Heart left ventricle (tissue), 16 donors: ENCODE data around the gene DIS3L2. TPM values are rescaled to one million over a fixed set of nuclear protein-coding genes. Genes with fewer than 3 reads are reported as not detected.

Experiments used
- ATAC-seq, 4 donors: fragments of 200-7000 bp; cut with Tn5 transposase; one replicate each; pipeline ENCODE4 v1.9.1; 2020 to 2022; ENCODE audit warnings: moderate library complexity in 4 of 4, mild to moderate bottlenecking in 3 of 4, moderate number of reproducible peaks in 1 of 4
- DNase-seq, 5 donors: peaks; one replicate each; pipeline ENCODE4 v3.0.0-alpha.2; 2020
- H3K27ac ChIP-seq, 12 donors: fragments of 200-600 bp; sonication (generic) in 4 of 12; one replicate each; pipeline versions ENCODE4 v1.5.0 to v1.8.0; 2016 to 2022; ENCODE audit warnings: mild to moderate bottlenecking in 2 of 12
- H3K27me3 ChIP-seq, 9 donors: fragments of 200-600 bp; sonication (generic) in 2 of 9; one replicate each; pipeline versions ENCODE4 v1.5.1 to v1.8.0; 2016 to 2022; ENCODE audit warnings: mild to moderate bottlenecking in 3 of 9
- H3K36me3 ChIP-seq, 9 donors: fragments of 200-600 bp; sonication (generic) in 2 of 9; one replicate each; pipeline versions ENCODE4 v1.5.0 to v1.8.0; 2018 to 2022; ENCODE audit warnings: mild to moderate bottlenecking in 2 of 9
- H3K4me1 ChIP-seq, 12 donors: fragments of 200-600 bp; sonication (generic) in 4 of 12; one replicate each; pipeline versions ENCODE4 v1.5.0 to v1.8.0; 2016 to 2022; ENCODE audit warnings: mild to moderate bottlenecking in 3 of 12
- H3K4me3 ChIP-seq, 12 donors: fragments of 200-600 bp; sonication (generic) in 4 of 12; one replicate each; pipeline versions ENCODE4 v1.5.0 to v1.8.0; 2017 to 2022; ENCODE audit warnings: mild to moderate bottlenecking in 9 of 12, moderate library complexity in 4 of 12
- H3K9me3 ChIP-seq, 12 donors: fragments of 200-600 bp; sonication (generic) in 4 of 12; one replicate each; pipeline versions ENCODE4 v1.5.0 to v1.8.0; 2016 to 2022; ENCODE audit warnings: mild to moderate bottlenecking in 1 of 12
- POLR2A ChIP-seq, 2 donors: fragments of 450-650 bp; IDR thresholded peaks; one replicate each; pipeline ENCODE4 v1.6.1; 2017; ENCODE audit warnings: antibody characterized with exemption in 2 of 2, mild to moderate bottlenecking in 2 of 2, moderate library complexity in 2 of 2
- WGBS, 4 donors: extraction: QIAGEN DNeasy Blood & Tissue Kit in 2 of 4; methylation state at CpG; one replicate each; pipeline versions ENCODE4 v1.1.5 to v1.1.7; 2013 to 2018; 5-methylcytosine and 5-hydroxymethylcytosine counted together
- intact Hi-C, 10 donors: fragments of 100-400 bp; cut with DNase I; formaldehyde crosslinking; loops; one replicate each; pipeline versions ENCODE4 v1.11.1 to v1.14.2; 2022
- polyA plus RNA-seq, 2 donors: library from polyadenylated mRNA; stranded (reverse); fragments of 200-250 nt; gene quantifications; one replicate each; pipeline ENCODE4 v1.2.3, GENCODE V29; 2013
- total RNA-seq, 9 donors: library from RNA; depleted of rRNA in 2 of 9; stranded (reverse); fragments of >200 nt in 2 of 9; fragmentation: NEBNext Ultra II Directional in 3 of 9; extraction: Animal tissue kit (Norgen Biotek cat#: 25700) in 3 of 9; gene quantifications; one replicate each; pipeline versions ENCODE4 v1.1.0 to v1.2.4, GENCODE V29; 2016 to 2023
- TF ChIP-seq, protein P1 (sequence below), 12 donors: fragments of 200-600 bp; sonication (generic) in 4 of 12; IDR thresholded peaks; one replicate each; pipeline versions ENCODE4 v1.5.0 to v1.8.0; 2018 to 2022; ENCODE audit warnings: antibody characterized with exemption in 12 of 12, mild to moderate bottlenecking in 5 of 12
- donor health status: ischemic (EF 13 %, LVEDD 7.1; RV severe dilation, severe dysfunction).
- donor health status: healthy with polysubstance abuse.
- donor health status: DM: no; HTN: yes; CAD: no.
- donor health status: DM: no; HTN: no; CAD: no.
- donor health status: ischemic (EF 25% LVEDD 6.9; RV normal size, moderate dysfunction).
- donor health status: ischemic (EF 25% LVEDD 5.7; RV mildly dilated, moderate dysfunction).
- donor health status: healthy.
- donor health status: DM: yes; HTN: yes; CAD: no.
- donor health status: ischemic (EF 35%, LVEDD 5.7; RV mildly dilated, moderate dysfunction).
- donor health status: nonischemic (EF 11% LVEDD 7.7; RV severe dilation, severe dysfunction).
- donor health status: DM: yes; HTN: yes; CAD: no.
- donor health status: PGD.
- donor health status: ischemic (EF 29% LVEDD 5.4; RV normal size, mild dysfunction).
- donor health status: nonischemic (EF 23%, LVEDD 6.1; RV moderate dilation, normal function).

The DIS3L2 gene
- total and polyA plus RNA-seq, 11 donors: 12.4 to 27.3 (median 21.8) TPM

DNA sequence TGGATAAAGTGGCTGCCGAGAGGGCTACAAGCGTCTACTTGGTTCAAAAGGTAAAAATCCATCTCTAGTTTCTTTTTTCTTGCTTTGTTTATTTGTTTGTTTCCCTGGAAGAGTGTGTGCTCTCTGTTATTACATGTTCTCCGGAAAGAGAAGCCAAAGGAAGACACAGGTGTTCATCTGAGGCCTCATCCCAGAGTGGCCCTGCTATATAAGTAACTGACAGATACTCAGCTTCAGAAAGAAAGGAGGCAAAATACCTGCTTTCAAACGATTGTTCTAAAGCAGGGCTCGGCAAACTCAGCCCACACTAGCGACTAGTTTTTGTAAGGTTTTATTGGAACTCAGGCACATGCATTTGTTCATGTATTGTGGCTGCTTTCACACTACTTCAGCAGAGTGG, 277.1 kb downstream of the DIS3L2 start:
- Histone ChIP-seq H3K4me3 (no peak overlapping the region), H3K4me1 (peaks cover 0 to 2% (median 0%) of the 10 kb centered on the region in 12 donors), H3K9me3 (no peaks in the 10 kb centered on the region), H3K36me3 (peaks cover 0 to 26% (median 18%) of the 10 kb centered on the region in 9 donors), H3K27me3 (no peaks in the 10 kb centered on the region), H3K27ac (no peak overlapping the region)
- intact Hi-C loops: no loop called here
- no peak for ATAC-seq
- WGBS, 4 donors: 90 to 98% (median 96%) methylated on average over 6 of the region's 6 CpGs
- no peak for TF ChIP-seq POLR2A (IDR thresholded peaks at IDR 0.05)
- TF ChIP-seq, protein P1, sequence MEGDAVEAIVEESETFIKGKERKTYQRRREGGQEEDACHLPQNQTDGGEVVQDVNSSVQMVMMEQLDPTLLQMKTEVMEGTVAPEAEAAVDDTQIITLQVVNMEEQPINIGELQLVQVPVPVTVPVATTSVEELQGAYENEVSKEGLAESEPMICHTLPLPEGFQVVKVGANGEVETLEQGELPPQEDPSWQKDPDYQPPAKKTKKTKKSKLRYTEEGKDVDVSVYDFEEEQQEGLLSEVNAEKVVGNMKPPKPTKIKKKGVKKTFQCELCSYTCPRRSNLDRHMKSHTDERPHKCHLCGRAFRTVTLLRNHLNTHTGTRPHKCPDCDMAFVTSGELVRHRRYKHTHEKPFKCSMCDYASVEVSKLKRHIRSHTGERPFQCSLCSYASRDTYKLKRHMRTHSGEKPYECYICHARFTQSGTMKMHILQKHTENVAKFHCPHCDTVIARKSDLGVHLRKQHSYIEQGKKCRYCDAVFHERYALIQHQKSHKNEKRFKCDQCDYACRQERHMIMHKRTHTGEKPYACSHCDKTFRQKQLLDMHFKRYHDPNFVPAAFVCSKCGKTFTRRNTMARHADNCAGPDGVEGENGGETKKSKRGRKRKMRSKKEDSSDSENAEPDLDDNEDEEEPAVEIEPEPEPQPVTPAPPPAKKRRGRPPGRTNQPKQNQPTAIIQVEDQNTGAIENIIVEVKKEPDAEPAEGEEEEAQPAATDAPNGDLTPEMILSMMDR (IDR thresholded peaks at IDR 0.05): no peak
- no peak for DNase-seq

DNA sequence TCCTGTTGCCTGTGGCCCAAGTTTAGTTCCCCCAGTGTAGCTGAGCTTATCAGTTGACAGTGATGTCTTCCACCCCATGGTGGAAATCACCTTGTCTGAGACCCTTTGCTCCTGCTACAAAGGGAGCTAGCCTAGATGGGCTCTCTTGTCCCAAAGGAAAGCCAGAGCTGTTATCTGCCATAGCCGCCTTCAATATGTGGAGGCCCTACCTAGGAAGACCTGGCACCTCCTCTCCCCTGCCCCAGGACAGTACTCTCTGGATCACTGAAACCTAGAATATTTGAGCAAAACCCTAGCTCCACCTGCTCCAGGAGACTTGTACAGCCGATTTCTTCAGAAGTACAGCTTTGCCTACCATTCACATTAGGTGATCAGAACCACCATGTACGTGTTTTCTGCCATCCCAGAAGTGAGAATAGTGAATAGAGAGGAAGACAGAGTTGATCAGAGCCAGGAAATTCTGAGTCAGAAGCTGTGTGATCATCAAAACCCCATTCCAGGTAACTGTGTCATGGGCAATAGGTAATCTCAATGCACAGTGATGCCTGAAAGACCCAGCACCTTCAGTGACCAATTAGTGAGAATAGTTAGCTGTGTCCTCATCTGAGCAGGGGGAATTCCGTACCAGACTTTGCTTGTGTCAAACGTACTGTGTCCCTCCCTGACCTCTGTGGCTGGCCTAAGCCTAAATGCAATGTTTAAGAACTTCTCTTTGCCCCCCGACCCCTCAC, 278.6 kb downstream of the DIS3L2 start:
- no peak for TF ChIP-seq POLR2A (IDR thresholded peaks at IDR 0.05)
- TF ChIP-seq, protein P1 (IDR thresholded peaks at IDR 0.05): no peak
- 94 to 96% (median 95%) methylated on average over 6 of the region's 6 CpGs for WGBS, 4 donors
- no peaks in the 10 kb centered on the region for H3K9me3 ChIP-seq

DNA sequence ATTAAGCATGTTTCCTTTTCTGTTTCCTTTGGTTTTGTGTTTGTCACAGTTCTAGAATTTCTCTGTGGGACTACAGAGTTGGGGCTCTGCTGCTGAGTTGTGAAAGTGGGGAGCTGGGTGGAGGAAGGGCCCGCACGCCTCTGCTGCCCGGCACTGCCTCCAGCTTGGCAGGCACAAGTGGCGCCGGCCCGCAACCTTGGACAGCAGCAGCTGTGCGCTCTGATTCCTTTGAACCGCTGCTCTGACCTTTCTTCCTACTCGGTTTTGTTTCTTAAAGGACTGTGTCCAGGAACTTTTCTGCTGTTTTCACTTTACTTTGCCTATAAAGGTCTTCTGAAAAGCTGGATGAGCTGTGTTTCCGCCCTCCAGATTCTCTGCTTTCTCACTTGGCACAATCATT, 279.4 kb downstream of the DIS3L2 start:
- Histone ChIP-seq H3K27me3 (no peaks in the 10 kb centered on the region), H3K4me3 (no peak overlapping the region), H3K27ac (no peak overlapping the region), H3K4me1 (peaks cover 0 to 2% (median 0%) of the 10 kb centered on the region in 12 donors), H3K9me3 (no peaks in the 10 kb centered on the region), H3K36me3 (peaks cover 0 to 26% (median 18%) of the 10 kb centered on the region in 9 donors)
- intact Hi-C loops: no loop called here
- DNase-seq: no peak
- TF ChIP-seq, protein P1 (IDR thresholded peaks at IDR 0.05): no peak
- no peak for TF ChIP-seq POLR2A (IDR thresholded peaks at IDR 0.05)
- 91 to 95% (median 93%) methylated on average over 10 of the region's 10 CpGs for WGBS, 4 donors
- ATAC-seq: no peak

More for the DNA sequence above, 278.6 kb downstream of the DIS3L2 start:
- no peak for DNase-seq
- Histone ChIP-seq H3K4me1 (peaks cover 0 to 2% (median 0%) of the 10 kb centered on the region in 12 donors), H3K27ac (no peak overlapping the region), H3K36me3 (peaks cover 0 to 26% (median 18%) of the 10 kb centered on the region in 9 donors), H3K27me3 (no peaks in the 10 kb centered on the region), H3K4me3 (no peak overlapping the region)
- no peak for ATAC-seq
- intact Hi-C loops: no loop called here

DNA sequence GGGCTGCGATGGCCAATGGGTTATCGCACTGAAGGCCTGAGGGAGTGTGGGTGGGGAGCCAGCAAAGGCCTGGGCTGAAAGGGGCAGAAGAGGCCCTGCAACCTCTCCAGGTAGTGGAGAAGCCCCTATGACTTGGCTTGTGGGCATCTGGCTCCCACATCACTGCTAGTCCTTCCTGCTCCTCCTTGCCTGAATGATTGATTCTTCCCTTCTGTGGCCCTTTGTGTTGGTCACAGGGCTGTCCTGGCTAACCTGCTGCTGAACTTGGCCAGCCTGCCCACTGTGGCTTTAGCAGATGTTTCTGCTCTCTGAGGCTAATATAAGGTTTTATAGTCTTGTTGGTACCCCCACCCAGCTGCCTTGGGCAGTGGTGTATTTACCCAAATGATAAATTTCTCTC, 280.8 kb downstream of the DIS3L2 start:
- intact Hi-C loops: no loop called here

More for the DNA sequence above, 280.8 kb downstream of the DIS3L2 start:
- H3K36me3 ChIP-seq: peaks cover 0 to 26% (median 18%) of the 10 kb centered on the region in 9 donors
- no peak overlapping the region for H3K4me3 ChIP-seq
- no peak for ATAC-seq
- WGBS, 4 donors: 90 to 100% (median 97%) methylated on average over 2 of the region's 2 CpGs
- H3K27ac ChIP-seq: no peak overlapping the region
- DNase-seq: no peak
- H3K9me3 ChIP-seq: no peaks in the 10 kb centered on the region
- no peaks in the 10 kb centered on the region for H3K4me1 ChIP-seq
- TF ChIP-seq POLR2A (IDR thresholded peaks at IDR 0.05): no peak
- TF ChIP-seq, protein P1 (IDR thresholded peaks at IDR 0.05): no peak
- no peaks in the 10 kb centered on the region for H3K27me3 ChIP-seq
